ENCODE data around the gene WDFY4. TPM values are rescaled to one million over a fixed set of nuclear protein-coding genes. Genes with fewer than 3 reads are reported as not detected.

WDFY4 gene
- total RNA-seq, 2 donors from 2014 or later, result not detected

- Mint-ChIP-seq H3K9me3 (no peaks in the 10 kb centered on the region), H3K4me3 (no peak overlapping the region), H3K4me1 (peaks cover 6% of the 10 kb centered on the region), H3K27ac (no peak overlapping the region), H3K36me3 (ENCODE audit: low read depth) (no peaks in the 10 kb centered on the region), H3K27me3 (ENCODE audit: insufficient read depth) (peaks cover 3% of the 10 kb centered on the region)
- DNase-seq, result no peak
- Histone ChIP-seq H3K9me3 (ENCODE audit: control insufficient read depth, low read length) (no peaks in the 10 kb centered on the region), H3K36me3 (ENCODE audit: control insufficient read depth, insufficient read depth, low read length) (no peaks in the 10 kb centered on the region), H3K4me1 (ENCODE audit: control insufficient read depth, insufficient read depth, low read length) (no peaks in the 10 kb centered on the region), H3K9ac (ENCODE audit: extremely low read depth, low read length, poor library complexity, severe bottlenecking) (no peak overlapping the region), H3K27me3 (ENCODE audit: control insufficient read depth, insufficient read depth, low read length, poor library complexity, severe bottlenecking) (no peaks in the 10 kb centered on the region), H3K4me3 (ENCODE audit: low read length) (no peak overlapping the region), H3K27ac (ENCODE audit: low read depth, low read length) (no peak overlapping the region)
- no peak for TF ChIP-seq CTCF (conservative IDR thresholded peaks at IDR 0.05)
- WGBS, 2 experiments (ENCODE audit: insufficient coverage in 1 of 2, insufficient read length in 1 of 2), result 88 to 90% methylated on average over 11 to 15 of the region's 15 CpGs
Observed at GRCh38 chr10:48769706-48770435, 85.2 kb downstream of the WDFY4 start.

GRCh38 chr10:48770561-48771089 lies 86.0 kb downstream of the WDFY4 start:
- 88 to 100% methylated on average over 1 of the region's 1 CpG for WGBS, 2 experiments (ENCODE audit: insufficient coverage in 1 of 2, insufficient read length in 1 of 2)

GRCh38 chr10:48771234-48771633 lies 86.6 kb downstream of the WDFY4 start:
- no peak overlapping the region for H3K27ac Mint-ChIP-seq

More at GRCh38 chr10:48770561-48771089, 86.0 kb downstream of the WDFY4 start:
- Histone ChIP-seq H3K27ac (ENCODE audit: low read depth, low read length) (no peak overlapping the region), H3K4me3 (ENCODE audit: low read length) (no peak overlapping the region), H3K27me3 (ENCODE audit: control insufficient read depth, insufficient read depth, low read length, poor library complexity, severe bottlenecking) (no peaks in the 10 kb centered on the region), H3K9ac (ENCODE audit: extremely low read depth, low read length, poor library complexity, severe bottlenecking) (no peak overlapping the region), H3K4me1 (ENCODE audit: control insufficient read depth, insufficient read depth, low read length) (no peaks in the 10 kb centered on the region), H3K36me3 (ENCODE audit: control insufficient read depth, insufficient read depth, low read length) (no peaks in the 10 kb centered on the region), H3K9me3 (ENCODE audit: control insufficient read depth, low read length) (no peaks in the 10 kb centered on the region)
- no peak for TF ChIP-seq CTCF (conservative IDR thresholded peaks at IDR 0.05)
- H3K9me3 Mint-ChIP-seq, result no peaks in the 10 kb centered on the region
- H3K27ac Mint-ChIP-seq, result no peak overlapping the region
- no peaks in the 10 kb centered on the region for H3K36me3 Mint-ChIP-seq (ENCODE audit: low read depth)
- H3K4me3 Mint-ChIP-seq, result no peak overlapping the region
- no peak for DNase-seq
- H3K4me1 Mint-ChIP-seq, result peaks cover 7% of the 10 kb centered on the region
- peaks cover 3% of the 10 kb centered on the region for H3K27me3 Mint-ChIP-seq (ENCODE audit: insufficient read depth)

More at GRCh38 chr10:48771234-48771633, 86.6 kb downstream of the WDFY4 start:
- 80 to 87% methylated on average over 1 to 4 of the region's 4 CpGs for WGBS, 2 experiments (ENCODE audit: insufficient coverage in 1 of 2, insufficient read length in 1 of 2)
- Mint-ChIP-seq H3K4me1 (peaks cover 12% of the 10 kb centered on the region), H3K9me3 (no peaks in the 10 kb centered on the region), H3K4me3 (no peak overlapping the region), H3K36me3 (ENCODE audit: low read depth) (no peaks in the 10 kb centered on the region), H3K27me3 (ENCODE audit: insufficient read depth) (peaks cover 3% of the 10 kb centered on the region)
- Histone ChIP-seq H3K27me3 (ENCODE audit: control insufficient read depth, insufficient read depth, low read length, poor library complexity, severe bottlenecking) (no peaks in the 10 kb centered on the region), H3K9ac (ENCODE audit: extremely low read depth, low read length, poor library complexity, severe bottlenecking) (no peak overlapping the region), H3K9me3 (ENCODE audit: control insufficient read depth, low read length) (no peaks in the 10 kb centered on the region), H3K4me1 (ENCODE audit: control insufficient read depth, insufficient read depth, low read length) (no peaks in the 10 kb centered on the region), H3K4me3 (ENCODE audit: low read length) (no peak overlapping the region), H3K27ac (ENCODE audit: low read depth, low read length) (no peak overlapping the region), H3K36me3 (ENCODE audit: control insufficient read depth, insufficient read depth, low read length) (no peaks in the 10 kb centered on the region)
- no peak for DNase-seq
- TF ChIP-seq CTCF (conservative IDR thresholded peaks at IDR 0.05), result no peak

All from endodermal cell (in vitro differentiated cells).